HCT116 (cell line): ENCODE measurements around the gene SYNE1. TPM values are rescaled to one million over a fixed set of nuclear protein-coding genes. Genes with fewer than 3 reads are reported as not detected.

ENCODE experiments used
- ATAC-seq: fragments of 200-7000 bp; cut with Tn5 transposase; 2 replicates; pipeline ENCODE4 v1.9.1; 2020; ENCODE audit warnings: mild to moderate bottlenecking, moderate library complexity
- BruUV-seq: library from RNA; stranded (reverse); fragments of 400-500 nt; replicated peaks from 2 replicates; lab custom pipeline; 2021; lab: Mats Ljungman, UMichigan
- CTCF ChIA-PET: fragments of 300-600 bp; sonication (Branson Sonifier 250); formaldehyde crosslinking; loops from one replicate; lab custom pipeline; 2021; ENCODE audit warnings: antibody characterized with exemption; lab: Charles Lee
- POLR2A ChIA-PET: fragments of 300-600, 350-600 bp; sonication (Branson Sonifier 250); formaldehyde crosslinking; loops from one replicate; lab custom pipeline; 2021; ENCODE audit warnings: antibody characterized with exemption; lab: Charles Lee
- RAD21 ChIA-PET, 2 experiments: fragments of 300-600 bp; sonication (Branson Sonifier 250); formaldehyde crosslinking; loops; one replicate each; lab custom pipeline; 2023; ENCODE audit warnings: low total read pairs in 2 of 2; ENCODE audit not compliant: uncharacterized antibody in 2 of 2, unreplicated experiment in 2 of 2, low non-redundant PET in 1 of 2; lab: Charles Lee
- DNase-seq: peaks from one replicate; pipeline ENCODE4 v3.0.0-alpha.2; 2010; ENCODE audit warnings: low read depth, low spot score
- H2AFZ ChIP-seq: fragments of 200-600 bp; shearing (Covaris generic), sonication (generic); 2 replicates; pipeline ENCODE4 v1.6.1; 2017; ENCODE audit warnings: low read depth, mixed run types, mixed read lengths, antibody characterized with exemption, low read length; ENCODE audit not compliant: poor library complexity, severe bottlenecking
- H3K27ac ChIP-seq: 2 replicates; pipeline ENCODE4 v1.5.1; 2012; ENCODE audit warnings: low read depth, low read length
- H3K27me3 ChIP-seq: fragments of 200-600 bp; sonication (generic); 2 replicates; pipeline ENCODE4 v1.6.1; 2016; ENCODE audit warnings: mixed run types, low read length, mixed read lengths; ENCODE audit not compliant: insufficient read depth
- H3K36me3 ChIP-seq, 2 experiments: fragments of 200-500 bp in 1 of 2; fragments of 200-600 bp in 1 of 2; sonication (Bioruptor generic) in 1 of 2; sonication (generic) in 1 of 2; 2 replicates each; pipeline versions ENCODE4 v1.5.1 to v1.6.1; 2014 to 2016; ENCODE audit warnings: low read length in 2 of 2, inconsistent platforms in 1 of 2, mixed read lengths in 1 of 2, mixed run types in 1 of 2; ENCODE audit not compliant: insufficient read depth in 2 of 2, control insufficient read depth in 1 of 2
- H3K4me1 ChIP-seq, 2 experiments: fragments of 200-600 bp in 1 of 2; sonication (generic) in 1 of 2; 2 replicates each; pipeline versions ENCODE4 v1.5.1 to v1.6.1; 2012 to 2017; ENCODE audit warnings: low read length in 2 of 2, inconsistent platforms in 1 of 2, mild to moderate bottlenecking in 1 of 2, mixed read lengths in 1 of 2, mixed run types in 1 of 2, moderate library complexity in 1 of 2; ENCODE audit not compliant: insufficient read depth in 2 of 2, control insufficient read depth in 1 of 2
- H3K4me2 ChIP-seq: fragments of 200-600 bp; sonication (generic); 2 replicates; pipeline ENCODE4 v1.6.1; 2017; ENCODE audit warnings: mixed run types, low read length, mixed read lengths
- H3K4me3 ChIP-seq, 2 experiments: fragments of 200-600 bp in 1 of 2; sonication (generic) in 1 of 2; replicated peaks in 1 of 2; 2 replicates each; pipeline ENCODE4 v1.5.1; 2011 to 2016; ENCODE audit warnings: low read length in 2 of 2, control low read depth in 1 of 2, low read depth in 1 of 2, mild to moderate bottlenecking in 1 of 2, mixed read lengths in 1 of 2, mixed run types in 1 of 2
- H3K79me2 ChIP-seq: fragments of 200-600 bp; sonication (generic); 2 replicates; pipeline ENCODE4 v1.6.1; 2017; ENCODE audit warnings: mild to moderate bottlenecking, mixed run types, low read length, moderate library complexity, mixed read lengths; ENCODE audit not compliant: insufficient read depth
- H3K9ac ChIP-seq: fragments of 200-600 bp; sonication (generic); 2 replicates; pipeline ENCODE4 v1.6.1; 2016; ENCODE audit warnings: low read length, mixed read lengths
- H3K9me2 ChIP-seq: fragments of 200-600 bp; sonication (generic), shearing (Covaris generic); 2 replicates; pipeline ENCODE4 v1.6.1; 2017; ENCODE audit warnings: mixed run types, mild to moderate bottlenecking, moderate library complexity; ENCODE audit not compliant: insufficient read depth
- H3K9me3 ChIP-seq, 2 experiments: fragments of 200-500 bp in 1 of 2; fragments of 200-600 bp in 1 of 2; sonication (Bioruptor generic) in 1 of 2; sonication (generic) in 1 of 2; 2 replicates each; pipeline ENCODE4 v1.6.1; 2014 to 2017; ENCODE audit warnings: low read length in 2 of 2, mixed read lengths in 2 of 2, inconsistent platforms in 1 of 2, low read depth in 1 of 2, mild to moderate bottlenecking in 1 of 2, mixed run types in 1 of 2, moderate library complexity in 1 of 2; ENCODE audit not compliant: control insufficient read depth in 1 of 2, insufficient read depth in 1 of 2
- H4K20me1 ChIP-seq: fragments of 200-600 bp; sonication (generic), shearing (Covaris generic); 2 replicates; pipeline ENCODE4 v1.6.1; 2017; ENCODE audit warnings: mixed run types, mild to moderate bottlenecking, moderate library complexity; ENCODE audit not compliant: insufficient read depth
- CBX3 ChIP-seq: IDR thresholded peaks from 2 replicates; pipeline ENCODE4 v1.6.1; 2012; ENCODE audit warnings: low read depth
- CEBPB ChIP-seq: IDR thresholded peaks from 2 replicates; pipeline ENCODE4 v1.6.1; 2012; ENCODE audit warnings: low read depth
- EGR1 ChIP-seq: IDR thresholded peaks from 2 replicates; pipeline ENCODE4 v1.6.1; 2012; ENCODE audit warnings: low read depth
- ELF1 ChIP-seq: IDR thresholded peaks from 2 replicates; pipeline ENCODE4 v1.6.1; 2012; ENCODE audit warnings: low read depth, borderline replicate concordance
- EZH2 ChIP-seq: fragments of 200-600 bp; sonication (generic); IDR thresholded peaks from 2 replicates; pipeline ENCODE4 v1.6.1; 2017; ENCODE audit warnings: antibody characterized with exemption, mixed run types
- EZH2phosphoT487 ChIP-seq: fragments of 200-600 bp; IDR thresholded peaks from 2 replicates; pipeline ENCODE4 v1.6.1; 2018; ENCODE audit warnings: antibody characterized with exemption, borderline replicate concordance
- FOSL1 ChIP-seq: IDR thresholded peaks from 2 replicates; pipeline ENCODE4 v1.6.1; 2012; ENCODE audit warnings: low read depth
- JUND ChIP-seq: IDR thresholded peaks from 2 replicates; pipeline ENCODE4 v1.6.1; 2012
- RAD21 ChIP-seq: IDR thresholded peaks from 2 replicates; pipeline ENCODE4 v1.6.1; 2012; ENCODE audit warnings: low read depth, mild to moderate bottlenecking
- SP1 ChIP-seq: IDR thresholded peaks from 2 replicates; pipeline ENCODE4 v1.6.1; 2012; ENCODE audit warnings: low read depth
- SRF ChIP-seq: IDR thresholded peaks from 2 replicates; pipeline ENCODE4 v1.6.1; 2012; ENCODE audit warnings: low read depth
- TCF7L2 ChIP-seq: IDR thresholded peaks from 2 replicates; pipeline ENCODE4 v1.7.0; 2011; ENCODE audit warnings: borderline replicate concordance, inconsistent platforms; ENCODE audit not compliant: insufficient read depth, insufficient read length; ENCODE audit errors: extremely low read depth
- intact Hi-C: fragments of 100-400 bp; cut with micrococcal nuclease; formaldehyde crosslinking; loops from 2 replicates; pipeline ENCODE4 v1.10.0; 2022
- total RNA-seq: library from RNA; stranded (reverse); gene quantifications from one replicate; pipeline ENCODE4 v1.2.1, GENCODE V29; 2021; ENCODE audit not compliant: unreplicated experiment
- TF ChIP-seq, protein P1 (sequence below), 3 experiments: fragments of 200-600 bp in 1 of 3; sonication (generic) in 1 of 3; IDR thresholded peaks in 2 of 3; conservative IDR thresholded peaks in 1 of 3; 2 replicates each; pipeline ENCODE4 v1.5.1; 2012 to 2017; ENCODE audit warnings: low read depth in 2 of 3, low read length in 2 of 3, antibody characterized with exemption in 1 of 3, borderline replicate concordance in 1 of 3, control low read depth in 1 of 3, mild to moderate bottlenecking in 1 of 3, mixed read lengths in 1 of 3, mixed run types in 1 of 3, moderate library complexity in 1 of 3; ENCODE audit not compliant: insufficient read depth in 1 of 3
- TF ChIP-seq, protein P2 (sequence below): IDR thresholded peaks from 2 replicates; pipeline ENCODE4 v1.6.1; 2011; ENCODE audit warnings: mild to moderate bottlenecking, low read length, moderate library complexity; ENCODE audit not compliant: insufficient replicate concordance; ENCODE audit errors: extremely low read depth
- TF ChIP-seq, protein P3 (sequence below): IDR thresholded peaks from 2 replicates; pipeline ENCODE4 v1.6.1; 2012
- TF ChIP-seq, protein P4 (sequence below): IDR thresholded peaks from 2 replicates; pipeline ENCODE4 v1.6.1; 2012

The SYNE1 gene
- total RNA-seq, 1 experiment from 2014 or later = 5.4 TPM

DNA sequence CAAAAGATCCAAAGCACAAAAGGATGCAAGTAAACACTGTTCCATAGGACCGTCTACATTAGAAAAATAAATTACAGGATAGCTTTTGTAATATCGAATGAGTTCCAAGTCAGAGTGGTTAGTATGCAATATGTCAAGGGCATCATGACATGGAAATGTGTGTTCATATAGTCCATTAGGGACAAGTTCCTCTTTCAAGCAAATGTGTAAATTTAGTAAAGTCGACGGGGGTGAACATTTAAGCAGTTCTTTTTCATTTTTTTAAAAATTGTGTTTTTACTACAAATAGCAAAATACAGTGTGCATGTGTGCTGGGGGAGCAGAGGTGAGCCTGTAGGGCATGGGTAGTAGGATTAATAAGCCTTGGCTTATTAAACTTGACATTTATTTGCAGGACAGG, 470.7 kb downstream of the SYNE1 start:
- H3K9me2 ChIP-seq = peaks cover 3% of the 10 kb centered on the region; the same call in 1 of the 2 replicates
- H3K4me2 ChIP-seq = no peak overlapping the region
- no peaks in the 10 kb centered on the region for H3K4me1 ChIP-seq
- no peak overlapping the region for H2AFZ ChIP-seq
- no peak overlapping the region for H3K27ac ChIP-seq
- no peaks in the 10 kb centered on the region for H4K20me1 ChIP-seq
- DNase-seq (no peak), ATAC-seq (no peak)
- H3K4me3 ChIP-seq = no peak overlapping the region
- ChIA-PET RAD21 (no interaction called here), CTCF (no interaction called here), POLR2A (no interaction called here)
- H3K9me3 ChIP-seq = no peaks in the 10 kb centered on the region
- no peaks in the 10 kb centered on the region for H3K27me3 ChIP-seq
- intact Hi-C loops = no loop called here
- H3K79me2 ChIP-seq = no peaks in the 10 kb centered on the region
- no peak for TF ChIP-seq TCF7L2
- no peaks in the 10 kb centered on the region for H3K36me3 ChIP-seq
- BruUV-seq = no TSS peak
- no peak overlapping the region for H3K9ac ChIP-seq

DNA sequence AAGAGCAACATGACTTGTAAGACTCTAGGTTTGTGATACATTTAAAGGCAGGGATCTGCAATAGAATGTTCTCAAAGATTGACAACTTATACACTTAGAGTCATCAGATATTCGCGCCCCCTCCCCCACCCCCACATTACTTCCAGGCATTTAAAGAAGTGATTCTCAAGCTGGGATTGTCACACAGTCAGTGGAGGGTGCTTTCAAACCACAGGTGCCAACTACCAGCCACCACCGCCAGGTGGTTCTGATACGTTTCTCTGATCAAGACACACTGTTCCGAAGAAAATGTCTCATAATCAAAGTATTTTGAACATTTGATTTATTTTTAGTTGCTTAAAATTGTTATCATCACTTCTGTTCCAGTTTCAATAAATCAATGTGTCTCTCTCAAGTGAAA, 472.2 kb downstream of the SYNE1 start:
- ChIA-PET CTCF (no interaction called here), POLR2A (no interaction called here), RAD21 (no interaction called here)
- Histone ChIP-seq H3K4me3 (no peak overlapping the region), H3K9me2 (peaks cover 3% of the 10 kb centered on the region; the same call in 1 of the 2 replicates), H3K27ac (no peak overlapping the region), H3K36me3 (no peaks in the 10 kb centered on the region), H3K9ac (no peak overlapping the region), H2AFZ (no peak overlapping the region), H3K4me2 (no peak overlapping the region), H3K27me3 (no peaks in the 10 kb centered on the region), H3K9me3 (no peaks in the 10 kb centered on the region), H4K20me1 (no peaks in the 10 kb centered on the region), H3K4me1 (no peaks in the 10 kb centered on the region), H3K79me2 (no peaks in the 10 kb centered on the region)
- no TSS peak for BruUV-seq
- ATAC-seq (no peak), DNase-seq (no peak)
- intact Hi-C loops = no loop called here
- TF ChIP-seq EGR1 = no peak
- no peak for TF ChIP-seq CEBPB
- TF ChIP-seq, protein P1, sequence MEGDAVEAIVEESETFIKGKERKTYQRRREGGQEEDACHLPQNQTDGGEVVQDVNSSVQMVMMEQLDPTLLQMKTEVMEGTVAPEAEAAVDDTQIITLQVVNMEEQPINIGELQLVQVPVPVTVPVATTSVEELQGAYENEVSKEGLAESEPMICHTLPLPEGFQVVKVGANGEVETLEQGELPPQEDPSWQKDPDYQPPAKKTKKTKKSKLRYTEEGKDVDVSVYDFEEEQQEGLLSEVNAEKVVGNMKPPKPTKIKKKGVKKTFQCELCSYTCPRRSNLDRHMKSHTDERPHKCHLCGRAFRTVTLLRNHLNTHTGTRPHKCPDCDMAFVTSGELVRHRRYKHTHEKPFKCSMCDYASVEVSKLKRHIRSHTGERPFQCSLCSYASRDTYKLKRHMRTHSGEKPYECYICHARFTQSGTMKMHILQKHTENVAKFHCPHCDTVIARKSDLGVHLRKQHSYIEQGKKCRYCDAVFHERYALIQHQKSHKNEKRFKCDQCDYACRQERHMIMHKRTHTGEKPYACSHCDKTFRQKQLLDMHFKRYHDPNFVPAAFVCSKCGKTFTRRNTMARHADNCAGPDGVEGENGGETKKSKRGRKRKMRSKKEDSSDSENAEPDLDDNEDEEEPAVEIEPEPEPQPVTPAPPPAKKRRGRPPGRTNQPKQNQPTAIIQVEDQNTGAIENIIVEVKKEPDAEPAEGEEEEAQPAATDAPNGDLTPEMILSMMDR (IDR thresholded peaks at IDR 0.05 in 2 of 3, conservative IDR thresholded peaks at IDR 0.05 in 1 of 3; ENCODE audit: borderline replicate concordance in 1 of 3, insufficient read depth in 1 of 3, low read depth in 2 of 3, low read length in 2 of 3) = no peak
- TF ChIP-seq, protein P2, sequence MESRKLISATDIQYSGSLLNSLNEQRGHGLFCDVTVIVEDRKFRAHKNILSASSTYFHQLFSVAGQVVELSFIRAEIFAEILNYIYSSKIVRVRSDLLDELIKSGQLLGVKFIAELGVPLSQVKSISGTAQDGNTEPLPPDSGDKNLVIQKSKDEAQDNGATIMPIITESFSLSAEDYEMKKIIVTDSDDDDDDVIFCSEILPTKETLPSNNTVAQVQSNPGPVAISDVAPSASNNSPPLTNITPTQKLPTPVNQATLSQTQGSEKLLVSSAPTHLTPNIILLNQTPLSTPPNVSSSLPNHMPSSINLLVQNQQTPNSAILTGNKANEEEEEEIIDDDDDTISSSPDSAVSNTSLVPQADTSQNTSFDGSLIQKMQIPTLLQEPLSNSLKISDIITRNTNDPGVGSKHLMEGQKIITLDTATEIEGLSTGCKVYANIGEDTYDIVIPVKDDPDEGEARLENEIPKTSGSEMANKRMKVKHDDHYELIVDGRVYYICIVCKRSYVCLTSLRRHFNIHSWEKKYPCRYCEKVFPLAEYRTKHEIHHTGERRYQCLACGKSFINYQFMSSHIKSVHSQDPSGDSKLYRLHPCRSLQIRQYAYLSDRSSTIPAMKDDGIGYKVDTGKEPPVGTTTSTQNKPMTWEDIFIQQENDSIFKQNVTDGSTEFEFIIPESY = no peak
- no peak for TF ChIP-seq SP1
- no peak for TF ChIP-seq ELF1
- TF ChIP-seq, protein P3, sequence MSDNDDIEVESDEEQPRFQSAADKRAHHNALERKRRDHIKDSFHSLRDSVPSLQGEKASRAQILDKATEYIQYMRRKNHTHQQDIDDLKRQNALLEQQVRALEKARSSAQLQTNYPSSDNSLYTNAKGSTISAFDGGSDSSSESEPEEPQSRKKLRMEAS = no peak
- no peak for TF ChIP-seq EZH2phosphoT487
- TF ChIP-seq, protein P4, sequence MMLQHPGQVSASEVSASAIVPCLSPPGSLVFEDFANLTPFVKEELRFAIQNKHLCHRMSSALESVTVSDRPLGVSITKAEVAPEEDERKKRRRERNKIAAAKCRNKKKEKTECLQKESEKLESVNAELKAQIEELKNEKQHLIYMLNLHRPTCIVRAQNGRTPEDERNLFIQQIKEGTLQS = no peak
- no peak for TF ChIP-seq RAD21
- no peak for TF ChIP-seq EZH2
- no peak for TF ChIP-seq FOSL1
- no peak for TF ChIP-seq SRF
- no peak for TF ChIP-seq CBX3
- TF ChIP-seq JUND = no peak
- TF ChIP-seq TCF7L2 = no peak
